ENCODE results near the gene RNF25.

DNA sequence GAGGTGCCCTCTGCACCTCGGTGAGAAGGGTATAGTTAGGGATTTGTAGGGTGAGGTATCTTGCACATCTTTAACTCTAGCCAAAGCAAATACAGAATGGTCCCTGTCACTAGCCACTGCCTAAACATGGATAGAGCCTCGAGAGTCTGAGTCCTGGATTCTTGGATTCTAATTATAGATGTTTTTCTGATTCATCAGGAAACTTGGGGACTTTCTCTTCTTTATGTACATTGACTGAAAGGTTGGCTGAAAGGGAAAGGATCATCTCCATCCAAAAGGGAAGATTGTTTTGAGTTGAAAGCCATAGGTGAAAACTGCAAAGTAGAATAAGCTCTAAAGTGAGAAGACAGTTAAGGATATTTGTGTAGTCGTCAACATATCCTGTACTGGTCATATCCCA is 8.3 kb upstream of the RNF25 start:
- TF ChIP-seq, protein P1, sequence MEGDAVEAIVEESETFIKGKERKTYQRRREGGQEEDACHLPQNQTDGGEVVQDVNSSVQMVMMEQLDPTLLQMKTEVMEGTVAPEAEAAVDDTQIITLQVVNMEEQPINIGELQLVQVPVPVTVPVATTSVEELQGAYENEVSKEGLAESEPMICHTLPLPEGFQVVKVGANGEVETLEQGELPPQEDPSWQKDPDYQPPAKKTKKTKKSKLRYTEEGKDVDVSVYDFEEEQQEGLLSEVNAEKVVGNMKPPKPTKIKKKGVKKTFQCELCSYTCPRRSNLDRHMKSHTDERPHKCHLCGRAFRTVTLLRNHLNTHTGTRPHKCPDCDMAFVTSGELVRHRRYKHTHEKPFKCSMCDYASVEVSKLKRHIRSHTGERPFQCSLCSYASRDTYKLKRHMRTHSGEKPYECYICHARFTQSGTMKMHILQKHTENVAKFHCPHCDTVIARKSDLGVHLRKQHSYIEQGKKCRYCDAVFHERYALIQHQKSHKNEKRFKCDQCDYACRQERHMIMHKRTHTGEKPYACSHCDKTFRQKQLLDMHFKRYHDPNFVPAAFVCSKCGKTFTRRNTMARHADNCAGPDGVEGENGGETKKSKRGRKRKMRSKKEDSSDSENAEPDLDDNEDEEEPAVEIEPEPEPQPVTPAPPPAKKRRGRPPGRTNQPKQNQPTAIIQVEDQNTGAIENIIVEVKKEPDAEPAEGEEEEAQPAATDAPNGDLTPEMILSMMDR (conservative IDR thresholded peaks at IDR 0.05; ENCODE audit: low read depth in 2 of 2) = no peak
- TF ChIP-seq EZH2phosphoT487 (IDR thresholded peaks at IDR 0.05; ENCODE audit: unreplicated experiment) (no peak), CREB1 (CRISPR knock-in tag; IDR thresholded peaks at IDR 0.05; ENCODE audit: low read depth) (no peak), EZH2 (IDR thresholded peaks at IDR 0.05; ENCODE audit: low read depth, unreplicated experiment) (no peak), POLR2AphosphoS5 (IDR thresholded peaks at IDR 0.05; ENCODE audit: low read depth) (no peak)

Data from GM23338 (cell line).